Measurements from ENCODE around the gene COG1.
A peak's percentile ranks its signal among the peaks of the same experiment; 100 is the strongest.
"Not testable (repeated sequence)": the region's sequence is repeated elsewhere in the genome, so short reads cannot be mapped to it uniquely, and the experiment has no call there.

Gene COG1

GRCh38 chr17:73192894-73193701 lies at the start of gene COG1:
Gene COG1 (plus strand): TSS chr17:73193055. CDS start chr17:73193070, 15 bp downstream.
- DNase-seq, result peak; percentile 90

- DNase-seq, result not testable (repeated sequence)
Measured at GRCh38 chr17:73144209-73144608, 48.6 kb upstream of the COG1 start.

GRCh38 chr17:73145641-73146040 lies 47.2 kb upstream of the COG1 start:
- no peak for DNase-seq

- DNase-seq, result not testable (repeated sequence)
Measured at GRCh38 chr17:73147791-73148190, 45.1 kb upstream of the COG1 start.

- DNase-seq, result no peak
Measured at GRCh38 chr17:73148540-73149334, 44.1 kb upstream of the COG1 start.

GRCh38 chr17:73150622-73151300 lies 42.1 kb upstream of the COG1 start:
- not testable (repeated sequence) for DNase-seq

DNA sequence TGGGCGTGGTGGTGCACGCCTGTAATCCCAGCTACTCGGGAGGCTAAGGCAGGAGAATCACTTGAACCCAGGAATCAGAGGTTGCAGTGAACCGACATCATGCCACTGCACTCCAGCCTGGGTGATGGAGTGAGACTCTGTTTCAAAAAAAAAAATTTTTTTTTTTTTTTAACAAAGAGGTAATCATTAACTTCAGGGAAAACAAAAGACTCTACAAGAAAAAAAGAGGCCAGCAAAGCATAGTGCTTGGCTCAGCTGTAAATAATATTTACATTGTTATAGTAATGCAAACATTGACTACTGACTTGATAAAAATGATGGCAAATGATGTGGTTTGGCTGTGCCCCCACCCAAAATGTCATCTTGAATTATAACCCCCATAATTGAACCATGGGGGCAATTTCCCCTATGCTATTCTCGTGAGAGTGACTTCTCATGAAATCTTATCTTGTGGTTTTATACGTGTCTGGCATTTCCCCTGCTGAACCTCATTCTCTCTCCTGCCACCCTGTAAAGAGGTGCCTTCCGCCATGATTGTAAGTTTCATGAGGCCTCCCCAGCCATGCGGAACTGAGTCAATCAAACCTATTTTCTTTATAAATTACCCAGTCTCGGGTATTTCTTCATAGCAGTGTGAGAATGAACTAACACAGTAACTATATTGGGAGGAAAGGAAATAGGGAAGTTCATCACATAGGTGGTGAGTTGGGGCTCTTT lies 40.8 kb upstream of the COG1 start:
- no peak for DNase-seq

DNA sequence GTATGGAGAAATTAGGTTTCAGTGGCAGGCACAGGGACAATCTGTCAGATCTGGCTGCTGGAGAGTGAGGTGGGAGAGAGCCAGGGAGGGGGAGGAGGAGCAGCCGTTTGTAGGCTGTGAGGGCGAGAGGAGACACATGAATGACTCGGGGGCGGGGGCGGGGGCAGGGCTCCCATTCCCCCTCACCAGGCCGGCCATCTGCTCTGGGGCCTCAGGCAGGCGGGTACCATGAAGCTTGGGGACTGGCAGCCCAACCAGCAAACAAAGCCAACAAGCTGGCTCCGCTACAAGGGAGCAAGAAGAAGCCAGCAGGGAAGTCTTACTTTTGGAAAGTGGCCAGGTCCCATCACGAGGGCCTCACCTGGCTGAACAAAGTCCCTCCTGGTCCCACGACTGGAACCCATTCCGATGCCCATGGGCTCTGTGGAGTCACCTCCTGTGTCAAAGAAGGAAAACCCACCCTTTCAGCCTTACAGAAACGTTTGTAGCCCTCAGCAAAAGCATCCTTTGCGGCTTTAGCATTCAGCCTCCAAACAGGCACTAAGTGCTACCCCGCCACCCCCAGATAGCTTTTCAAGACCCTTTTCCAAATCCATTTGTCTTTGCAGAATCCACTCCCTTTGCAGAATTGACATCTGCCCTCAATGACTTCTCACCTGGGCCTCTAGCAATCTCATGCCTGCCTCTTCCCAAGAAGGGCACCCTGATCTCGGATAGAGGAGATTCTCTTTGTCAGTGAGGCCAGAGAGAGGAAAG lies 37.3 kb upstream of the COG1 start:
- no peak for DNase-seq

DNA sequence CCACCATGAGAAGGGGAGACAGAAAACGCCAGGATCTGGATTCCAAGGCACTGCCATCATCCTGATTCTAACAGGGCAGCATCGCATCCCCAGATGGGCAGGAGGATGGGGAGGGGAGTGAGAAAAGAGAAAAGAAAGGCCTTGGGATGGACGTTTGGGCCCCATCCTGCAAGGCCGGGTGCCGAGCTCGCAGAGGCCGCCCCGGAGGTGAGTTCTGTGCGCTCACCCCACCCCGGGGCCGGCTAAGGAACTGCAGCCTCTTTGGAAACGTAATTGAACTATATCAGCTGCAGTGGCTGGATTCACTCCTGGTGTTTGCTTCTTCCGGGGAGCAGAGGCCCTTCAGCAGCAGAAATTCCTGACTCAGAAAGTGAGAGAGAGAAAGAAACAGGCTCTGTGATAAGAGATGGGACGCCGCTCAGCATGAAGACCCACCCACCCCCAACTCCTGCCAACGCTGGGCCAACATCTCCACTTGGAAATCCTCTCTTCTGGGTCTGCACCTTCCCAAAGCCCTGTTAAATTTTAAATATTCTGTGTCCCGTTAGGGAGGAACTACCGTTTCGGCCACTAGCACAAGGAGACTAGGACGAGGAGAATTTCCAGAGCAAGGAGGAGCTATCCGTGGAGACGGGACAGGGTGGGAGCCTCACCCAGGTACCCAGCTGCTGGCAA lies 36.6 kb upstream of the COG1 start:
- DNase-seq, result peak; percentile 80

DNA sequence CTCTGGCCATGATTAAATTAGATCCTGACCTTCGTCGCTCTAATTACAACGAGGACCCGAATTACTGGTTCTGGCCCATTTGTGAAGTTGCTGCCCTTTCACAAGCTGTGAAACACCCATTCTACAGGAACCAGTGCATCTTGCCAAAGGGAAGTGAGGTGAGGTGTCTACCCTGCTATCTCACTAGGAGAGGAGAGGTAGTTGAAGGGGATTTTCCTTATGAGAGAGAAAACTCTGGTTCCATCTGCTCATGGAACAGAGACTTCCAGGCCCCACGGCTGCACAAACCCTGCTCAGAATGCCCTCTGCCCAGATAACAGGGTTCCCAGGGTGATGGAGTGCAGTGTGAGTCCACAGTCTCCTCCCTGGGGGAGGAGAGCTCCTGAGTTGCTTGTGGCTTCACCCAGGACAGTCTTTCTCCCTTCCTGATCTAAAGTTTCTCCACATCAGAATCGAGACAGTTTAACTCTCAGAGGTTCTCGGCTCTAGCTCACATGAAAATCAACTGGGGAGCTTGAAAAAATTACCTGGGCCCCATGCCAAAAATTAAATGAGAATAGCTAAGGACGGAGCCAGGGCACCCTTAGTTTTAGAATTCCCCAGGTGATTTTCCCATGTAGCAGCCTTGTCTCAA lies 35.9 kb upstream of the COG1 start:
- DNase-seq, result no peak

DNA sequence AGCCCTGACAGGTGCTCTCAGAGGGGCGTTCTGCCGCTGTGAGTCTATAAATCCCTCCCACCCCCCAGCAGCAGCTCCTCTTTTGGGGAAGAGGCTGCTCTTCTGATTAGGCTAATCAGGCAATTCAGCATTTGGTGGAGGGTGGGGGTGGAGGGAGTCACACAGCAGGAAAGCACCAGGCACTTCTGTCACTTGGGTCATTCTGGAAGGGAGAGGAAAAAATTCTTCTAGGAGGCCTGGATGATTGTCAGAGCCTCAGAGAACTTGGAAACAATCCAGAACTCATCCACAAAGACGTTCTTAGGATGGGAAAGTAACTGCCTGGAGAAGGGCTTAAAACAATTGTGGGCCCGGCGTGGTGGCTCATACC lies 35.3 kb upstream of the COG1 start:
- DNase-seq, result no peak

DNA sequence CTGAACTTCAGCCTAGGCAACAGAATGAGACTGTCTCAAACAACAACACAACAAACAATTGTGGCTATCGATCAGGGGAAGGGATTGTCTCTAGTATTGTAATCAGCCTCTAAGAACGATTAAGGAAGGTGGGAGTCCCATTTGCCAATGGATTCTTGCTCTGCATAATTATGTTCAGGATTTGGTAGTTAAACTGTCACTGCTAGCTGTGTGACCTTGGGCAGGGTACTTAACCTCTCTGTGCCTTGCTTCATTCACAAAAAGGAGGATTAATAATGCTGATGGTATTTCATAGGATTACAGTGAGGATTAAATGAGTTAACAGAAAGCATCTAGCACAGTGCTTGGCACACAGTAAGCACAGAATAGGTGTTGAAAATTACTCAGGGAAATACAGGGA lies 34.7 kb upstream of the COG1 start:
- no peak for DNase-seq

GRCh38 chr17:73160980-73161630 lies 31.8 kb upstream of the COG1 start:
- DNase-seq, result no peak

- no peak for DNase-seq
Measured at GRCh38 chr17:73163043-73163442, 29.8 kb upstream of the COG1 start.

GRCh38 chr17:73165616-73166404 lies 27.0 kb upstream of the COG1 start:
- peak; percentile 55 for DNase-seq

DNA sequence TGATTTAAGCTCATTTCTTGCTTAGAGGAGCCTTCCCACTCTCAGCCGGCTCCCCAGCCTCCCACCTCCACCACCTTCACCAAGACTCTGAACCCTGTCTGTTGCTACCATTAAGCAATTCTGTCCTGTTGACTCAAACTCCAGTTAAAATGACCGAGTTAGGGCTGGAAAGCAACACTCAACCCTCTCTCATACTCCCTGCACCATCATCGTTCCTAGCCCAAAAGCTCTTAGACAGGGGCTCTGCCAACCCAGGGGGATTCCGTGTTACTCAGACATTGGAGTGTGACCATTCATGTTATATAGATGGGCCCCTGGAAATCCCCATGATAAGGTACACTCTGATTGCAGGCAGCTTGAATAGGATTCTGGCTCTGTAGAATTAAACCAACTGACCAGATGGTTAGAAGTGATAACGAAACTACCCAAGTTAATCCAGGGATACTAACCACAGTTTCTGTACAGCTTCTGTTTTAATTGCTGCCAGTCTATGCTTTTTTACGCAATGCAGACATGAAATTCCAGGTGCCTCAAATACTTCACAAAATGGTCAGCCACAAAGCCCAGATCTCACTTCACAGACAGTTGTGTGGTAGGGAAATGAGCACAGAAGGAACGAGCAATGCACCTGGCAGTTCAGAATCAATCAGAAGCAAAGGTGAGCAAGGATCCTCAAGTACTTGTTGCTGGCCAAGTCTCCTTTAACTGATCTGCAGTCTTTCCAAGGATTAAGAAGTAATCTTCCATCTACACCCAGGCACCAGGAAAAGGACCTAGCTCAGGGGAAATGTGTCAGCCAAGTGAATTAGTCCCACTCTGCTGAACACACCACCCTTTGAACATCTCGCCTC lies 25.9 kb upstream of the COG1 start:
- no peak for DNase-seq

GRCh38 chr17:73168667-73169066 lies 24.2 kb upstream of the COG1 start:
- no peak for DNase-seq

- no peak for DNase-seq
Measured at GRCh38 chr17:73170324-73170723, 22.5 kb upstream of the COG1 start.

DNA sequence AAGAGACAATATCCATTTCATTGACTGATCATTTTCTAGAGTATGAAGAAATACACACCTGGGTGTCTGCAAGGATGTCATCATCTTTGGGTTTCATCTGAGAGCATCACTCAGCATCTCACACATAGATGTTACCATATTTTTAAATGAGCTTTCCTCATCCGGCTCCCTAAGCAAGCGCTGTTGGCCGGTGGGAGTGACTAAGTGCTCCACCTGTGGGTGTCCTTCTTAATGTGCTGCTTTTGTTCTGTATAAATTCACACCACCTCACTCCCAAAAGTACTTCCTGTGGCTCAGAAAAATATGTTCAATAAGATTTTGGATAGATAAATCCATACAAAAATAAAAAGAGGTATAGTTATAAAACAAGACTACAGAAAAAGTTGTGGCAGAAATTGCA lies 20.6 kb upstream of the COG1 start:
- DNase-seq, result no peak

Measured in activated CD8-positive, alpha-beta memory T cell treated with anti-CD3 and anti-CD28 coated beads, Interleukin-2, amount 50 U/mL, for 48 hours (primary cell).